RKO (cell line): ENCODE results near the gene H2BK1.

ENCODE experiments used
- DNase-seq: peaks from one replicate; pipeline ENCODE4 v3.0.0-alpha.2; 2016; ENCODE audit warnings: low spot score

Gene H2BK1

DNA sequence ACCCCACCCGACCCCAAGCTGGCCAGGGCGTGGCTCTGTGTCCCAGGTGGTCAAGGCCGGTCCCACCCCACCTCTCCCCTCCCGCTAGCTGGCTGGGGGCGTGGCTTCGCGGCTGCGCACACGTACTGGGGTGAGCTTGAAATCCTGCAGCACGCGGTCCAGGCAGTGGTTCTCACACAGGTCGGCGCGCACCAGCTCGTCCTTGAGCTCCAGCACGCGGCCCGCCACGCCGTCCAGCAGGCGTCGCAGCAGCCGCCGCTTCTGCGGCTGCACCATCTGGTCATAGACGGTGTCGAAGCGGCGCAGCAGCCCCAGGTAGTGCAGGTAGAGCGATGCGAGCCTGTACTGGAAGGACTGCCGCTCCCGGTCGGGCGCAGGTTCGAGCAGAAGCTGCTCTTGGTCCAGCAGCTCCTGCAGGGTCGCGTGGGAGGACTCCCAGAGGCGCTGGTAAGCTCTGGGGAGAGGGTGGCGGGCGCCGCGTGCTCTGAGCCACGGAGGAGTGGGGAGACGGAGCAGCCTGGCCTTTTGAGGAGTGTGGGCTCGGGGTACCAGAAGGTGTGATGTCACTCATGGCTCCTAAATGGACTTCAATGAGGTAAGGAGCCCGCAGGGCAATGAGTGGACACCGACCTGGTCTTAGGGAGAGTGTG, 5.8 kb downstream of the H2BK1 start:
- no peak for DNase-seq

DNA sequence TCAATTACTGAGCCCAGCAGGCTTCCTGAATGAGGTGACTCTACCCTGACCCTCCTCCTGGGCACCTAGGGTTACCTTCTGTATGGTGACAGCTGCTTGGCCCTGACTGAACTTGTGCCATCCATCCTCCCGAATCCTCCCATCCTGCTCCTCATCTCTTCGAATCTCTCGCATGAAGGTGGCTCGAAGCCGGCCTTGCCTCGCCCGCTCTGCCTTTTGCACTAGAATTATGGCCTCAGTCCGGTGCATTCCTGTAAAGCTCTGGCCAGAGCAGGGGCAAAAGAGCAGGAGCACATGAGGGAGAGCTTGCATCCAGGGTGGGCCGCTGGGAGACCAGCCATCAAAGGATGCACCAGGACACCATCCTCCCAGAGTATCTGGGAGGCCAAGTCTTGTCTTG, 7.5 kb downstream of the H2BK1 start:
- DNase-seq, result no peak

DNA sequence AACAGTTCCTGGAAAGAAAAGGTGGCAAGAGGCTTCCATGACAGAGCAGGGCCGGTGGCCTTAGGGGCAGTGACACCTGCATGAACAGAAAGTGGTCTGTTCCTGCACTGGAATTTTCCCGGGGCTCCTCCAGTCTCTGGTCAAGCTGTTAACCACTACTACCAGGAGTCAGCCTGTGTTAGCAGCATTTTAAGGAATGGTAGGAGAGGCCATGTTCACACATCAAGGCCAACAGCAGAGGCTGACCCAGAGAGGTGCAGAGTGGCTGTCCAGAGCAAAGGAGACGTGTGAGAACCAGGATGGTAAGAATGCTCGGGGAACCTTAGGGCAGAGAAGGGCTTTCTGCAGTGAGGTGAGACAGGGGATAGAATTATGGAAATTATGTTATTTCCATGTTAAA, 8.5 kb downstream of the H2BK1 start:
- DNase-seq, result no peak

DNA sequence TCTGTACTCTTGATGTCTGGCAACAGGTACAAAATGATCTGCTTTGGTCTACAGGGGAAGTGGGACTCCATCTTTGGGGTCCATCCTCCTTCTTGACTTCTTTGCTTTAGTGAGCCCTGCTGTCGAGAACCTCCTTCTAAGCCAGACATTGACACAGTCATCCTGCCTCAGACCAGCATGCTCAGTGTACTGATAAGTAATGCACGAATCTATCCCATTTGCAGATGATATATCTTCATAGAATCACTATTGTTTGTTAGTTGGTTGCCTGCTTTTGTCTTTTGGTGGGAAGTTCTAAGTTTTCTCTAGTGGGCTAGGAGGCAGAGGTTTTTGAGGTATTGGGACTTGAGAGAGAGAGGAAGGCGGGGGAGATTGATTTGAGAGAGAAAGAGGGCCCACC, 8.9 kb downstream of the H2BK1 start:
- DNase-seq, result no peak

DNA sequence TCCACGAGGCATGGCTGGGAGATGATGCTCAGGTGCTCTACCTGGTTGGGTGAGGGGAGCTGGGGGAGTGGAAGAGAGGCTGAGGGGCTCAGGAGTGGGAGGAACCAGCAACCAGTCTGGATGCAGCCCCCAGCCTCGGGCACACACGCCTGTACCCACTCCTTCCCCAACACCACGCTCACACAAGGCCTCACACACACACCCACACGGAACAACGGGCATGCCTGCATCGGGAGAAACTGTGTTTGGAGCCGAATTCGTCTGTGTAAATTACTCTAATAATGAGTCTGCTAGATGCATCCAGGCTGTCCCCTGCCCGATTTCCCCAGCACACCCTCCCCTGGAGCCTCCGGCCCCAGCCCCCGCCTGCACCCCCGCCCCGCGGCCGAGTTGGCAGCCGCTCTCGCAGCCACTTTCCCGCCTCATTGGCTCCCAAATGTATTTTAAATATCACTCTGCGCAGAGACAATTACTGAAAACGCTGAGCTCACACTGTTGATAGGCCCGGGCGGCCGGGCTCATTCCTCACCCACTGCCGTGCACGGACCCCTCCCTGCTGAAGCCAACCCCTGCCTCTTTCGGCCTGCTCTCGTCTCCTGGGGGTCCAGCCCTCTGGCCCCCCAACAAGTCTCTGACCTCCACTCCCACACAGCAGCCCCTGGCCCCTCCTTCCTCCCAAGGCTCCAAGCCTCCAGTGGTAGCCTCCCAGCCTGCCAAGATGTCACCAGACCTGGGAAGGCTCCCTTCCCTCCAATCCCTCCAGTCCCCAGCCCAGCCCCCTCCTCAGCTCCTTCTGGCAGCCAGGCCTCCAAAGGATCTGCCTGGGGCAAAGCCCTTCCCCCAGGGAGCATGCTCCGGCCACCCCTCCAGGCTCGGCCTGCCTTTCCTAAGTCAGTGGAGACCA, 11.1 kb downstream of the H2BK1 start:
- no peak for DNase-seq

DNA sequence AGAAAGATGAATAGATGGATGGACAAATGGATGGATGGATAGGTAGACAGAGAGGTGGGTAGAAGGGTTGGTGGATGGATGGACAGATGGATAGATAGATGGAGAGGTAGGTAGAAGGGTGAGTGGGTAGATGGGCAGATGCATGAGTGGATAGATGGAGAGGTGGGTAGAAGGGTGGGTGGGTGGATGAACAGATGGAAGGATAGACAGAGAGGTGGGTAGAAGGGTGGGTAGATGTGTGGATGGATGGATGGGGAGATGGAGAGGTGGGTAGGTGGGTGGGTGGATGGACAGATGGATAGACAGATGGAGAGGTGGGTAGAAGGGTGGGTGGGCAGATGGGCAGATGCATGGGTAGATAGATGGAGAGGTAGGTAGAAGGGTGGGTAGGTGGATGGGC, 12.4 kb downstream of the H2BK1 start:
- DNase-seq, result no peak

DNA sequence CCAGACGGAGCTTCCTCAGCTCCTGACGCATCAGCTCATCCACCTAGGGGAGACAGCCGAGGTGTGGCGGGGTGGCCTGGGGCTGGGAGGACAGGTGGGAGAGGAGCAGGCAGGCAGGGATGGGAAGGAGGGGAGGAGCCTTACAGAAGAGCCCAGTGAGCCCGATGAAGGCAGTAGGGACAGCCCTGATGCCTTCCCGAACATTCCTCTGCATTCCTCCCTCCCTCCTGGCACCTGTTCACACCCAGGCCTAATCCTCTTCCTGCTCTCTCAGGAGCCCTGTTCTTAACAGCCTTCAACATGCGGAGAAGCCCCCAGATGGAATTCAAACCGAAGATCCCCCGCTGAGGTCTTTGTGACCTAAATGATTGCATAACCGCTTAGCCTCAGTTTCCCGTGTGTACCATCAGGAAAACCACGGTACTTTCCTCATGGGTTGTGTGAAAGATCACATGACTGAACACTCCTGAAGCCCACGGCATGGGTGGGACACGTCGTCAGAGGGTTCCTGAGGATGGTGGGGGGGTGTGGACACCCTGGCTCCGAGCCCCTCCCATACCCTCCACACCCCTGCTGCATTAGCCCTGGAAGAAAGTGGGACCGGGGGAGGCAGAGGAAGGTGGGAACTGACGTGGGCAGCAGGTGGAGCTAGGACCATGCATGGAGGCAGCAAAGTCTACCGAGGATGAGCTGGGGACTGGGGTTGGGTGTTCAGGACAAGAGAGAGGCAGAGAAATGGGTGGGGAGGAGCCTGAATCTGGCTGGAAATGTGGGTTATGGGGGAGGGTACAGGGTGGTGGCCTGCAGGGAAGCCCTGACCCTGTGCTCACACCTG, 14.5 kb downstream of the H2BK1 start:
- no peak for DNase-seq

DNA sequence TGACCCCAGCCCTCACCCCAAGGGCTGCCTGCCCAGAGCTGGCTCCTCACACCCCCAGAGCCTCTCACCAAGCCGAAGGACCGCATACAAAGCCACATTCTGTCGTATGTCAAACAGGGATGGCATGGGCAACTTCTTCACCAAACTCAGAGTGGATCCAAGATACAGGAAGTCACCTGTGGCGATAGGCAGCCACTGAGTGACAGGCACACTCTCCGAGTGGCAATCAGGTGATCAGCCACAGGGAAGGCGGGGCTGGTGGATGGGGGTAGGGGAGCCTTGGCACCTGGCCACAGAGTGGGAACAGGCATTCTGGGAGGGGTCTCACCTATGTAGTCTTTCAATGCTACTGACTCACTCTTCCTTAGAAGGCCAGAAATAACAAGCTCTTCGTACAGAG, 16.1 kb downstream of the H2BK1 start:
- no peak for DNase-seq

DNA sequence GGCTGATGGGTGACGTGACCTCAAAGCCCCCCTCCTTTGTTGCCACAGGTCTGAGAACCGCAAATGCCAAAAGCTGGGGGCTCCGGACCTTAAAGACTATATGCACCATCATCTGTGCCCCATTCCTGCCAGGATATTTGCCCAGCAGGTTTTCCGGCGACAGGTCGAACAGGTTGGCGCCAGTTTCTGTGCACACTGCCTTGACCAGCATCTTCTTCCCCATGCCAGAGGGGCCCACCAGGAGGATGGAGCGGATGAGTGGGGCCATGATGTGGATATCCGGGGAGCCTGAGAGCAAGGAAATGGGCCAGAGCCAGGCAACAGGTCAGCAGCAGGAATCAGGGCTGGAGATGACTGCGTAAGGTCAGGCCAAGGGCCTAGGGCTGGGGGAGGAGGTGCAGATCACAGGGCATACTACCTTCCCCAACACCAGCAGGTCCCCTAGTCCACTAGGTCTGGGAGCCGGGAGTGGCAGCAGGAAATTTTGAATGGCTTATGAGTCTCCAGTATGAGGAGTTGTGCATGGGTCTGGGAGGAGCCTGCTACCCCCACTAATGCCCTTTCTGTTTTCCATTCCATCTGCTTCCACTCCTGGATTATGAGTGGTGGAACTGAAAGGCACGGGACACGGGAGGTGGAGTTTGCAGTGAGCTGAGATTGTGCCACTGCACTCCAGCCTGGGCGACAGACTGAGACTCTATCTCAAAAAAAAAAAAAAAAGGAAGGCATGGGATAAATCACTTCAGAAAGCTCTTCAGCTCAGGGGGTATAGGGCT, 16.9 kb downstream of the H2BK1 start:
- no peak for DNase-seq

DNA sequence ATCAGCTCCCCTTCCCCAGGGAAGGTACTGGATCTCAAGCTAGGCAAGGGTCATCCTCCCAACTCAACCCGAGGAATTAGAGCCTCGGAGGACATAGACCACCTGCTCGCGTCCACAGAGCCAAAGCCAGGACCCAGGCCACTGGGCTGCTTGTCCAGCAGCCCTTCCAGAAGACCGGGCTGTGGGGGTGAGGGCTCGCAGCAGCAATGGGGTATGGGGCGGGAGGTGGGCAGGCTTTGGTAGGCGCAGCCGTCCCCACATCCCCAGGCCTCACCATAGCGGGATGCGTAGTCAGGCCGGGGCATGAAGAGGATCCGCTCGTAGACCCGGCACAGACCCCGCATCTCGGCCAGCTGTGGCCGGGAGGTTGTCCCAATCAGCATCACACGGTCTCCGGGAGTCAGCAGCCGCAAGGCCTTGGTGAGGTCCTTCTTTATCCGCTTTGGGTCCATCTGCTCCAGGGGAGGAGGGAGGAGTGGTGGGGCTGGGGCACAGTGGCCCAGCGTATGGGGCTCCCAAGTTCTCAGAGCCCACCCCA, 18.2 kb downstream of the H2BK1 start:
- DNase-seq, result no peak

DNA sequence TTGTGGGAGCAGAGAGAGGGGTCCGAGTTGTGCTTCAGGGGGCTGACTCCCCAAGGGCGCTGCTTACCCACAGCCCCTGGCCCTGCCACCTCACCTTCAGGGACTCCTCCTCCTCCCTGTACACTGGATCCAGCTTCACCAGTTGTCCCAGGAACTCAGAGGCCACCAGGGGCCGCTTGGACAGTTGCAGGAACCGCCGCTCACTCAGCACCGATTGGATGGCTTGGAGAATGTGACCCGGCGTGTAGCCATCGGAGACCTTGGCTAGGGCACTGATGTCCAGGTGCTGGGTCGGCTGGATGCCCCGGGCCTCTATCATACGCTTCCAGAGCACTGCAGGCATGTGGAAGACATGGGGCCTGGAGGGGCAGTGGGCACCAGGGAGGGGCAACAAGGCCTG, 18.7 kb downstream of the H2BK1 start:
- DNase-seq, result no peak

DNA sequence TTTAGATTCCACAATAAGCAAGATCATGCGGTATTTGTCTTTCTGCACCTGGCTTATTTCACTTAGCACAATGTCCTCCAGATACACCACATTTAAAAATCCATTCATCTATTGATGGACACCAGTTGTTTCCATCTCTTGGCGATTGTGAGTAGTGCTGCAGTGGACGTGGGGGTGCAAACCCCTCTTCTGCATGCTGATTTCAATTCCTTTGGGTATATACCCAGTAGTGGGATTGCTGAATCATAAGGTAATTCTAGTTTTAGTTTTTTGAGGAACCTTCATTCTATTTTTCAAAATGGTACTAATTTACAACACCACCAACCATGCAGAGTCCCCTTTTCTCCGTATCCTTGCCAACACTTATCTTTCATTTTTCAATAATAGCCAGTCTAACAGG, 21.2 kb downstream of the H2BK1 start:
- no peak for DNase-seq

DNA sequence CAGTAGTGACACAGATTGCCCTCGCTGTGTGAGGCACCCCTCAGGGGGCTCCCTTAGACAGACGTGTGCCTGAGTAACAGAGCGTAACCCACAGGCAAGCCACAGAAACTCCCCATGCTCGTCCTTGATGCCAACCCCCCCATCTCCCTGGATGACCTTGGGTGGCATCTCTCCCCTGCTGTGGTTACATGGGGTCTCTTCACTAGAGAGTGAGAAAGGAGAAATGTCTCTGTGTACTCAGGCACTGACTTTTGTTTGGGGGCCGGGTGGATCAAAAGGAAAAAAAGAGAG, 22.1 kb downstream of the H2BK1 start:
- no peak for DNase-seq

DNA sequence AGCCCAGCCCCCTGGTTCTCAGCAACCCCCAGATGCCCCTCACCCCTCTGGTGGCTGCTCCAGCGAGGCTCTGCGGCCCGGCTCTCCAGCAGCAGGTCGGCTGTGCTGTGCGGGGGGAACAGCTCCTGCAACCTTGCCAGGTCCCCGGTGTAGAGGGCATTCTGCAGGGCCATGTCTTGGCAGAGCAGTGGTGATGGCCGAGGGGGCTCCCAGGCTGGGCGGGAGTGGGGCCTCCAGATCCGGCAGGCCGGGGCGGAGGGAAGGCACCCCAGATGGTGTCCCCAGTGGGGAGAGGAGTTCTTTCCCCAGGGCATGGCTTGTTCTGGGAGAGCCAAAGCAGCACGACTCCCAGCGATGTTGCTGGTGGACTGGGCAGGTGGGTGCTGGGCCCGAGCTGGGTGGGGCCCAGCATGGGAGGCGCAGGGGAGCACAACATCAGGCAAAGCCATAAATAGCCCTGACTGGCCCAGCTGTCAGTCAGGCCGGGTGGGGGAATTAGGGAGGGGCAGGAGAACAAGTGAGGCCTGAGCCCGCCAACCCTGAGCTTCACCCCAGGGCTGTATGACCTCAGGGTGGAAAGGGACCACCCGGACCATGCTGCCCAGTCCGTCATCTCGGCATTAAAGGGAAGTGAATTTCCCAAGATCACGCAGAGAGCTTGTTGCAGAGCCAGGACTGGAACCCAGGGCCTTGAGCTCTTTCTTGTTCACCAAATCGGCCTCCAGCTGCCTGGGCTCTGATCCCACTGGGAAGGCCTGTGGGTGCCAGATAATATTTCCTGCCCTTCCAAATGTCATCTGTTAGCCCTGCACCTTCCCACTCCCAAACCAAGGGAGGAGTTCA, 22.7 kb downstream of the H2BK1 start:
- no peak for DNase-seq

DNA sequence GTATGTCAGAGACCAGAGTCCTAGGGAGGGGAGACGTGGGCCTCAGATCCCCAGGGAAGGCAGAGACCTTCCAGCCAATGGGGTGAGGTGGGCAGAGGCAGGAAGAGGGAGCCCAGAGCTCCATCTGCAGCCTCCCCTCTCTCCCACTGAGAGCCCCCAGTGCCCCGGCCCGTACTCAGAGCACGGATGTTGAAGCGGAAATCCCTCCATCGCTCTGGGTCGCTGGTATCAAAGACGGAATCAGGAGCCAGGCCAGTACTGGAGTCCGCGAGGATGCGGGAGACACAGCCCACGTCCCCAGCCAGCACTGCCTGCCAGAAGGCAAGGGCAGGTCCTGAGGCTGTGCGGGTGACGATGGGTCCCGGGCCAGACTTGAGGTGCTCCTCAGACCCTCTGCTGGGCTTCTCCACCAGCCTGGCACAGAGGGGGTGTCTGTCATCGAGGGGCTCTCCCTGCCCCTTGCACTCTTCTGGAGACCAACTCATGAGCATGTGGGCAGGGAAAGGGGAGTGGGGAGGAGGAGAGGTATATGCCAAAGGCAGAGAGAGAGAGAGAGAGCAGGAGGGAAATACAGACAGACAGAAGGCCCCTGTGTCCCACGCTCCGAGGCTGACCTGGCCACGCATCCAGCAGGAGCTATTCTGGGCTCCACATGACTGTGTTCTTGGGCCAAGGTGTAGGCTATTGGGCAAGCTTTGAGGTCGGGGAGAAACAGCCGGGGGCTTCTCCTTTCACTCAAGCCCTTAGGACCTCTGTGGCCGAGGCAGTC, 23.5 kb downstream of the H2BK1 start, which contains the start of gene ASB10:
Gene ASB10 (minus strand): TSS at position 611 of the 769 bp plus-strand sequence. CDS start 120 bp downstream, at position 491.
- no peak for DNase-seq

DNA sequence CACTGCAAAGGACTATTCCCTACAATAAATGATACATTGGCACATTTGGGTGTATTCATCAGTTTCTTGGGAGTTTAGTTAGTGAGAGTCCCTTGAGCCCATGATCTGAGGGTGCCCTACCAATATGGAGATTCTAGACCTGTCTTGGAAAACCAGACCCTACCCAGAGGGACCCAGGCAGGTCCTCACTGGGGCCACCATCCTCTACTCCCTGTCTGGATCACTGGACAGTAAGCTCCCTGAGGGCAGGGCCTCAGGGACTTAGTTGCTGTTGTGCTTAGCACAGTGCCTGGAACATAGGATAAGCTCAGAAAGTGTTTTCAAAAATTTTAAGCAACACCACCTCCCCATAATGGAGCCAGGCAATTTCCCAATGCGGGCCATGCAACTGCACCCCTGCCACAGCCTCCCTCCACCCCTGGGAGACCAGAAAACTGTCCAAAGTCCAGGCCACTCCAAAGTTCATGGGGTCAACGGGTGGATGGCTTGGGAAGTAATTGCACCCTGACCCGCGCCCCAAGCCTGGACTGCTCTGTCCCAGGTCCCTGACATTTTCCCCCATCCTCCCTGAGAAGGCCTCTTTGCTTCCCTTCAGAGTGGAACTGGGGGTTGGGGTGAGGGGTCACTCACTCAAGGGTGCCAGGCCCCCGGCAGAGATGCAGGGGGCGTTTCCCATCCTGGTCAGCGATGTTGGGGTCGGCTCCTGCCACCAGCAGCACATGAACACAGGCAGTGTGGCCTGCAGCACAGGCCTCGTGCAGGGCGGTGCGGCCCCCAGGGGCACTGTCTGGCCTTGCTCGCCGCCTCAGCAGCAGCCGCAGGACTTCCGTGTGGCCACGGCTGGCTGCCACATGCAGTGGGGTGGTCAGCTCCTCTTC, 24.3 kb downstream of the H2BK1 start:
- DNase-seq, result no peak

DNA sequence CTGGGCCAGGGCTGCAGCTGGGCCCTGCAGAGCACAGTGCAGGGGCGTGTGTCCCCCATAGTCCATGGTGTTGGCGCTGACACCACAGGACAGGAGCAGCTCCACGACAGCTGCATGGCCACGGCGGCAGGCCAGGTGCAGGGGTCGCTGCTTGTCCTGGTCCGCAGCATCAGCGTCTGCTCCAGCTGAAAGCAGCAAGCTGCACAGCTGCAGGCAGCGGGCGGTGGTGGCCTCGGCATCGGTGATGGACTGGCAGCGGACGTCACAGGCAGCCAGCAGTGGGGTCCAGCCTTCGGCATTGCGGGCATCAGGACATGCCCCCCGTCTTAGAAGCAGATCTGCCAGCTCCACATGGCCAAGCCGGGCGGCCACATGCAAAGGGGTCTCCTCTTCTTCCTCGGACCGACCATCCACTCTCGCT, 29.3 kb downstream of the H2BK1 start:
- no peak for DNase-seq

DNA sequence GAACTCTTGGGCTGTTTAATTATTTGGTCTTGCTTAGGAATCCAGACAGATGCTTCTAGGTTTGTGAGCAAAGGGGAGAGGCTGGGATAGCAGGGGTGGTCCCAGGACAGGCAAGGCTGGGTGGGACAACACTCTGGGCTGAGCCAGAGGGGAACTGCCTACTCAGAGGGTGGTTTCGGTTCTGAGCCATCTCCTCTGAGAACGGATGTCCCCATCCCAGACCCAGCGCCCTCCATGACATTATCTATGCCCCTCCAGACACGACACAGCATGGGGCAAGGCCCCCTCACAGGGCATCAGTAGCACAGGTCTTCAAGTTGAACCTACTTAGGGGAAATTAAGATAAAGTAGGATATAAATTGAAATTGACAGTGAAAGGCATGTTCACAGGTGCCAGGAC, 30.3 kb downstream of the H2BK1 start:
- no peak for DNase-seq

DNA sequence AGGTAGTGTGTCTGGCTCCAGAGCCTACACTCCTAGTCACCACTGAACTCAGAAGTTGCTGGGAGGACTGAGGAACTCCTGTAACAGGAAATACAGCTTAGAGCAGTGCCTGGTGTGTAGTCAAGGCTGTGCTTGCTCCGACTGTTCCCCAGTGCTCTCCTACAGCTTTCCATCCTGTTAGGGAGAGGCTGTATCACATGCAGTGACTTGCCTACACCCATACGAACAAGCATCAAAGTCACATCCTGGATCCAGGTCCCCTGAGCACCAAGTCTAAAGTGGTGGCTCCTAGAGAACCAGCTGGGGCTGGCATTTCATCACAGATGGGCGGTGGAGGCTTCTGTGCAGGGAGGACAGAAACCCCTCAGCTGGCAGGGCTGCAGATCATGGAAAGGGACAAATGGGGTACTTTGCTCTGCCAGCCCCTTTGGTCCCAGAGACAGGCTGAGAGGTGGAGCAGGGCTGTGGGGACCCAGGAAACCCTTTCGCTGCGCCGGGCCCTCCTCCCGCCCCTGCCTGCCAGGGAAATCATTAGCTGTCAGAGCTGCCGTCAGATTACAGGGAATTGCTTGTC, 30.9 kb downstream of the H2BK1 start:
- no peak for DNase-seq
